Jurkat, Clone E6-1 (cell line): ENCODE data around the gene SHF.
A peak's percentile ranks its signal among the peaks of the same experiment; 100 is the strongest.

ENCODE experiments used
- DNase-seq: peaks from one replicate; pipeline ENCODE4 v3.0.0-alpha.2; 2011; ENCODE audit warnings: low read depth, low spot score
- H3K4me3 ChIP-seq: 2 replicates; pipeline ENCODE4 v1.5.1; 2011; ENCODE audit warnings: mild to moderate bottlenecking, low read length, control low read depth, moderate library complexity

SHF gene

DNA sequence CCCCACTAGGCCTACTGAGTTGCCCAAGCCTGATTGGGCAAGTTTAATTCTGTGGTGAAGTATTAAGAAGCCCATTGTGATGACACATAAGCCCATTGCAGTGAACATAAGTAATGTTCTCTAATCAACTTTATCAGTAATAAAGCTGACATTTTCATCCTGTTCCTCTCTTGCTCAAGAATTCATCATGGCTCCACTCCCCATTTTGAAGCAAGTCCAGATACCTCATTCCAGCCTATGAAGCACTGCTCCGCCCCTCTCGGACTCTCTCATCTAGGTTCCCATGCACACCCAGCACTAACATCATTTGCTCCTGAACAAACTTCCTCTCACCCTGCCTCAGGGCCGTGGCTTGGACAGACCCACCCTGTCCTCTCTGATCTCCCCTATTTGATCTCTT, 10.5 kb downstream of the SHF start:
- DNase-seq: no peak
- H3K4me3 ChIP-seq: no peak overlapping the region

DNA sequence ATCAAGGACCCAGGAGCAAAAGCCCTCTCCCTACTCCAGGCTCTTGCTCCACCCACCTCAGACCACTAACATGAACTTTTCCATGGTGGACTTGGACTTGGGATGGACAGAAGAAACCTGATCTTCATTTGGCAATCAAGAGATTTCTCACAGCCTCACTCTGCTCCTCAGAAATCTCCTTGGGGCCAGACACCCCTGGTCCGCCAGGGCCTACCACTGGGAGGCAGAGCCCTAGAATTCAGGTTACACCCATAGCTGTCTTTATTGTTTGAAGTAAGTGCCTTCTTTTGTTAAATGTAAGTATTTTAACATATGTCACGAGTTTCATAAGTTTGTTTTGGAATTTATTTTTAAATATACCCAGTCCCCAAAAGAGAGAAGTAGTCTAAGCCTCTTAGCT, 13.2 kb downstream of the SHF start:
- DNase-seq: no peak

DNA sequence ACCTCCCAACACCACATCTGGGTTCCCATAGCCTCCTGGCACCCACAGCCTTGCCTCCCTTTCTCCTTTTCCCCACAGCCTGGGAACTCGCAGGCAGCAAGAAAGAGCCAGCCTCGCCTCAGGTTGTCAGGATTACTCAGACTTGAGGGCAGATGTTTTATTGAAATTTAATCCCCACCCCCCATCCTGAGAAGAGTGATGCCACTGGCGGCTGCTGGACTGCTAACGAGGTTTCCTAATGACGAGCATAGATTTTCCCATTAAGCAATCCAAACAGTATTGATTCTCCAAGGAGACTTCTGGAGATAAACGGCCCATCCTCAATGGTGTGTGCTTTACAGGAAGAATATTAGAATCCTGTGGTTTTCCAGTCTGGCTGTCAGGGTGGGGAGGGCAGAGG, 13.7 kb downstream of the SHF start:
- DNase-seq: no peak

More for the DNA sequence above, 13.2 kb downstream of the SHF start:
- no peak overlapping the region for H3K4me3 ChIP-seq

DNA sequence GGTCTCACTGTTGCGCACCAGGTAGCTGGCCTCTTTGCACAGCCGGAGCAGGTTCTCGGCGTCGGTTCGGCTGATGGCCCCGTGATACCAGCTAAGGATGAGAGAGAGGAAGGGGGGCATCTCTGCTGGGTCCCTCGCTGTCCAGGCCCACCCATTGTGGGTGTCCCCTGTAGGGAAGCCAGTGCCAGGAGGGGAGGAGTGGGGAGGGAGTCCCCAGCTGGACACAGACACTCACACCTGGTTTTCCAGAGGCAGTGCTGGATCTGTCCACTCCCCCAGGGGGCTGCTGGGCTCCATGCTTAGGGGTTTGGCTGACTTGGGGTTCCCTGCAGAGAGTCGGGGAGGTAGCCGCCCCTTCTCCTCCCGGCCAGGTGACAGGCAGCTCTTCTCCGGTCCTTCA, 15.9 kb downstream of the SHF start:
- no peak for DNase-seq
- no peak overlapping the region for H3K4me3 ChIP-seq

More for the DNA sequence above, 13.7 kb downstream of the SHF start:
- H3K4me3 ChIP-seq: no peak overlapping the region

GRCh38 chr15:45169608-45170480, 17.9 kb downstream of the SHF start:
- no peak overlapping the region for H3K4me3 ChIP-seq
- DNase-seq: no peak

DNA sequence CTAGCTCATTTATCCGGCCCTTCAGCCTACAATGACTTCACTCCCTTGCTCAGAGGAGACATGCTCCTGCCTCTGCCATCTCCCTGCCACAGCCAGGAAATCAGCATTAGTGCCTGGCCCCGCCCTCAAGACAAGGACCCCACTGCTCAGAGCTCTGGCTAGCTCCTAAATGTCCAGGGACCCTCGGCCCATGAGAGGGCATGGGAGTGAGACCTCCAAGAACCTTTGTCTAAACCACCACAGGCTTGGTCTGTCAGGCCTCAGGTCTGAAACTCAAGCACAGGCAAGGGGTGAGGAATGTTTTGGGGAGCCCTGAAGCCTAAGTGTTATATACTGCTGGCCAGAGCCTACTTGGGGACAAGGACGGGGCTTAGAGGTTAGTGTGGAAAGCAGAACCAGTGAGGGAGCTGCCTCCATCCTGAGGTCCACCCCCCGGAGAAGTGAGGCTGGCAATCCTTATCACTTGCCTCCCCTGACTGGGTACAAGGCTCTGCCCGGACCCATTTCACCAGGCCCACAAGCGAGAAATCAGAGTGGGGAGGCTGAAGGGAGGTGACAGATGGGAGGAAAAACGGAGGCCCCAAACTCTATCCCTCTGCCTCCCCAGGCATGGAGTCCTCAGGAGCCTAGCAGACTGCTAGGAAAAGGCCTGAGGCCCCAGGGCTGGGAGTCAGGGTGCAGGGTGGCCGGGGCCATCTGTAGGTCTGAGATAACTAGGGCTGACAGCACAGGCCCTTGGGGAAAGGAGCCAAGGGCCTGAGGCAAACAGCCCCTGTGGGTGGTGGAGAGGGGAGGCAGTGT, 18.8 kb downstream of the SHF start:
- no peak overlapping the region for H3K4me3 ChIP-seq
- DNase-seq: no peak

DNA sequence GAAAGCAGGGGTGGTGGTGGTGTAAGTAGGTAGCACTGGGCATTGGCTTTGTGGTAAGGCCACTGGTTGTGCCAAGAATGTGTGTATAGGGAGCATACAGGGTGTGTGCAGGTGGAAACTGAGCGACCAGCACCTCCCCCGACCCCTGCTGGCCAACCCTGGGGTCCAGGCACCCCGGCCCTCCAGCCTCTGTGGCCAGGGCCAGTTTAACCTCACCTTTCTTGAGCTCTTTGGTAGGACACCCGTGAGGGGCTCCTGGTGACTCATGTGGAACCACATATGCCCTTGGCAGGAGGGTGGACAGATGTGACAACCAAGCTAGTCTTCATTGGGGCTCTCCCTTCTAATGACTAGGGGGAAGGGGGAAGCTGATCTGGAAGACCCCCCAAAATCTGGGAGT, 19.5 kb downstream of the SHF start:
- no peak for DNase-seq
- H3K4me3 ChIP-seq: no peak overlapping the region

- peak overlapping the region; percentile 77 for H3K4me3 ChIP-seq
- no peak for DNase-seq
Measured at GRCh38 chr15:45167631-45168205, 20.0 kb downstream of the SHF start.

- DNase-seq: peak; percentile 83
Measured at GRCh38 chr15:45166834-45167630, 20.7 kb downstream of the SHF start.

DNA sequence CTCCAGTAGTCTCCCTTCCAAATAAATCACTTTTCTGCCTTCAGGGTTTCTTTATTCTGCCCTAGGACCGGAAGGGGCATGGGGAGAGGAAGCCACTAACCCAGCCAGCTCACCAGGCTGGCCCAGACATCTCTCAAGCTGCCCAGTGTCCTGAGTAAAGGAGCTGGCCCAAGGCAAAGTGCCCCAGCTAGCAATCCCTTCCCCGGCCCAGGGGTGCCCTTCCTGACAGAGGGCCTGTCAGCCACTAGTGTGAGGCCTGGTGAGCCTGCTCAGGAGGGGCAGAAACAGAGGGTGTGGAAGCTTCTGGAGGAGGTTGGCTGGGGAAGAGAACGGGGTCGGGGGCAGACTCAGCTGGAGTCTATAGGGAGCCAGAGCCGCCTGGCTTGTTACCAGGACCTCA, 22.2 kb downstream of the SHF start:
- peak overlapping the region; percentile 77 for H3K4me3 ChIP-seq
- no peak for DNase-seq

More at GRCh38 chr15:45166834-45167630, 20.7 kb downstream of the SHF start:
- H3K4me3 ChIP-seq: peak overlapping the region; percentile 77

DNA sequence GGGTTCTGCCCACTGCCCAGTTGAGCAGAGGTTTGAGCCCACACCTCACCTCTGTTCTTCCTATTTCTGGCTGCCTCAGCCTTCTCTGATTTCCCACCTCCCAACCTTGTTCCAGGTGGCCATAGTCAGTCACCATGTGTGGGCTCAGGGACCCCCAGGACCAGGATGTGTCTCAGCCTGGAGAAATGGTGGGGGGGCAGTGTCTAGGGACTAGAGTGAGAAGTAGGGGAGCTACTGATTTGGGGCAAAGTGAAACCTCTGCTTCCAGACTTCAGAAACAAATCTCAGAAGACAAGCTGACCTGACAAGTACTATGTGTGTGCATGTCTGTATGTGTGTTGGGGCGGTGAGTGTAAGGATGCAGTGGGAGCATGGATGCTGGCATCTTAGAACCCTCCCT, 22.9 kb downstream of the SHF start:
- no peak overlapping the region for H3K4me3 ChIP-seq
- DNase-seq: no peak

DNA sequence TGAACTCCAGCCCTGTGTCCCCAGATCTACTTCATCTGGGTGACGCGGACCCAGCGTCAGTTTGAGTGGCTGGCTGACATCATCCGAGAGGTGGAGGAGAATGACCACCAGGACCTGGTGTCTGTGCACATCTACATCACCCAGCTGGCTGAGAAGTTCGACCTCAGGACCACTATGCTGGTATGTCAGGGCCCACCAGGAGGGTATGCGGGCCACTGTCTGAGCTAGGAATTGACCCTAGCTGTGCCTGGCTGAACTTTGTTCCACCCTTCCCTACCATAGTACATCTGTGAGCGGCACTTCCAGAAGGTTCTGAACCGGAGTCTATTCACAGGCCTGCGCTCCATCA, 24.3 kb downstream of the SHF start:
- DNase-seq: no peak
- no peak overlapping the region for H3K4me3 ChIP-seq

- DNase-seq: peak; percentile 45
- no peak overlapping the region for H3K4me3 ChIP-seq
Measured at GRCh38 chr15:45162771-45163507, 24.8 kb downstream of the SHF start.

DNA sequence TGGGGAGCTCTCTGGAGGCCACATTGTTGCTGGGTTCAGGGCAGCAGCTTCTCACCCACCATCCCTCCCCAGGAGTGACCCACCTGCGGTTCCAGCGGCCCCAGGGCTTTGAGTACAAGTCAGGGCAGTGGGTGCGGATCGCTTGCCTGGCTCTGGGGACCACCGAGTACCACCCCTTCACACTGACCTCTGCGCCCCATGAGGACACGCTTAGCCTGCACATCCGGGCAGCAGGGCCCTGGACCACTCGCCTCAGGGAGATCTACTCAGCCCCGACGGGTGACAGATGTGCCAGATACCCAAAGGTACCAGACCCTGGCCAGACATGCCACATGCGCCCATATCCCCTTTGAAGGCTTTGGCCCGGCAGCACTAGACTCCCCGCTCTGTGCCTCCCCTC, 26.1 kb downstream of the SHF start:
- DNase-seq: no peak
- H3K4me3 ChIP-seq: no peak overlapping the region

DNA sequence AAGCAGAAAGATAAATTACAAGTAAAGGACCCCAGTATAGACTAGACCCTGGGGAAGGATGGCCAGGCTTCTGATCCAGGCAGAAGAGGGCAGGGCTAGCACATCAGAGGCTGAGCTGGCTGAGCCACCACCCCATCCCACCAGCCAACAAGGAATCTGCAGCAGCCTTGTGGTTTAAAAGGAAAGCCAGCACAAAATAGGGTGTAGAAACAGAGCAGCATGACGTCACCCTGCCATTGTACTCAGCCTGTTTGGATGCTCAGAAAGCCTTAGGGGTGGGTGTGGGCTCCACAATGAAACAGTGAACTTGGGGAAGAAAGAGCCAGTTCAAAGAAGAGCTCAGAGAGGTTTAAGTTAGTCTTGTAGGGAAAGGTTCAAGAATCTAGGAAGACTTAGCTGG, 29.8 kb downstream of the SHF start:
- H3K4me3 ChIP-seq: no peak overlapping the region
- peak; percentile 62 for DNase-seq

- no peak overlapping the region for H3K4me3 ChIP-seq
- DNase-seq: no peak
Measured at GRCh38 chr15:45156744-45157455, 30.9 kb downstream of the SHF start.

- H3K4me3 ChIP-seq: no peak overlapping the region
- no peak for DNase-seq
Measured at GRCh38 chr15:45155739-45156138, 32.0 kb downstream of the SHF start.
